GM12878 (cell line): ENCODE data around the gene DUOX2. TPM values are rescaled to one million over a fixed set of nuclear protein-coding genes. Genes with fewer than 3 reads are reported as not detected.

Experiments
- ATAC-seq: fragments of 200-7000 bp; cut with Tn5 transposase; 3 replicates; pipeline ENCODE4 v1.9.1; 2020; ENCODE audit warnings: mild to moderate bottlenecking, moderate library complexity
- BruUV-seq: library from RNA; stranded (reverse); fragments of 400-500 nt; replicated peaks from 2 replicates; lab custom pipeline; 2021; lab: Mats Ljungman, UMichigan
- CTCF ChIA-PET: fragments of 300-600 bp; sonication (Branson Sonifier 250); formaldehyde crosslinking; extraction: SDS; loops from one replicate; lab custom pipeline; 2021; ENCODE audit warnings: inconsistent platforms; lab: Yijun Ruan, JAX
- POLR2A ChIA-PET: fragments of 350-600 bp; formaldehyde crosslinking; extraction: SDS; loops from one replicate; lab custom pipeline; 2021; ENCODE audit warnings: inconsistent platforms; lab: Charles Lee
- RAD21 ChIA-PET: fragments of 300-600 bp; sonication (Branson Sonifier 250); formaldehyde crosslinking; loops from one replicate; lab custom pipeline; 2023; ENCODE audit warnings: antibody characterized with exemption; ENCODE audit not compliant: unreplicated experiment; lab: Charles Lee
- SMC1A ChIA-PET: fragments of 300-600 bp; sonication (Branson Sonifier 250); formaldehyde crosslinking; loops from one replicate; lab custom pipeline; 2023; ENCODE audit not compliant: unreplicated experiment, uncharacterized antibody; lab: Charles Lee
- DNase-seq: peaks from one replicate; pipeline ENCODE4 v3.0.0-alpha.2; 2011; ENCODE audit warnings: low read depth, low spot score
- FAIRE-seq: peaks from 3 replicates; lab custom pipeline; 2011; peaks lifted over from hg19 to GRCh38; lab: Jason Lieb, UNC
- H2AFZ ChIP-seq: 2 replicates; pipeline ENCODE4 v1.6.0; 2011; ENCODE audit warnings: low read depth, low read length, control low read depth; ENCODE audit not compliant: control insufficient read depth
- H3K27ac ChIP-seq: 2 replicates; pipeline ENCODE4 v1.5.1; 2011; ENCODE audit warnings: control low read depth; ENCODE audit not compliant: control insufficient read depth, insufficient read depth
- H3K27me3 ChIP-seq, 2 experiments: replicated peaks in 1 of 2; 2 replicates each; pipeline versions ENCODE4 v1.6.0 to v1.6.1; 2011; ENCODE audit warnings: low read length in 1 of 2; ENCODE audit not compliant: control insufficient read depth in 2 of 2, insufficient read depth in 2 of 2
- H3K36me3 ChIP-seq, 2 experiments: 2 replicates each; pipeline ENCODE4 v1.5.1; 2011; ENCODE audit warnings: low read length in 1 of 2; ENCODE audit not compliant: control insufficient read depth in 2 of 2, insufficient read depth in 2 of 2
- H3K4me1 ChIP-seq: 2 replicates; pipeline ENCODE4 v1.6.1; 2011; ENCODE audit warnings: mild to moderate bottlenecking, low read length, moderate library complexity, mixed read lengths; ENCODE audit not compliant: control insufficient read depth, insufficient read depth
- H3K4me2 ChIP-seq: 2 replicates; pipeline ENCODE4 v1.6.0; 2011; ENCODE audit warnings: control low read depth; ENCODE audit not compliant: control insufficient read depth, insufficient read depth
- H3K4me3 ChIP-seq: fragments of 200-600 bp; sonication (generic); 2 replicates; pipeline ENCODE4 v1.5.1; 2016
- H3K79me2 ChIP-seq: 2 replicates; pipeline ENCODE4 v1.6.0; 2011; ENCODE audit warnings: low read length; ENCODE audit not compliant: control insufficient read depth, insufficient read depth
- H3K9ac ChIP-seq: 2 replicates; pipeline ENCODE4 v1.8.0; 2011; ENCODE audit warnings: low read length, control low read depth, mixed read lengths; ENCODE audit not compliant: control insufficient read depth, insufficient read depth
- H3K9me3 ChIP-seq: replicated peaks from 3 replicates; pipeline ENCODE4 v1.5.1; 2011; ENCODE audit warnings: mild to moderate bottlenecking, low read length; ENCODE audit not compliant: control insufficient read depth, insufficient read depth
- H4K20me1 ChIP-seq: 2 replicates; pipeline ENCODE4 v1.6.0; 2011; ENCODE audit not compliant: control insufficient read depth, insufficient read depth
- CHD2 ChIP-seq: IDR thresholded peaks from 2 replicates; pipeline ENCODE4 v1.6.1; 2011; ENCODE audit warnings: low read depth, low read length, improper control_type of control experiment, borderline replicate concordance
- CREM ChIP-seq: IDR thresholded peaks from 2 replicates; pipeline ENCODE4 v1.6.1; 2014; ENCODE audit warnings: antibody characterized with exemption, low read depth
- ESRRA ChIP-seq: IDR thresholded peaks from 2 replicates; pipeline ENCODE4 v1.6.1; 2012; ENCODE audit warnings: mild to moderate bottlenecking, low read length, improper control_type of control experiment
- HDAC6 ChIP-seq: fragments of 200-600 bp; sonication (generic); IDR thresholded peaks from one replicate; pipeline ENCODE4 v1.8.0; 2017; ENCODE audit warnings: antibody characterized with exemption; ENCODE audit not compliant: unreplicated experiment
- JUNB ChIP-seq: IDR thresholded peaks from 2 replicates; pipeline ENCODE4 v1.6.1; 2016; ENCODE audit warnings: antibody characterized with exemption, mild to moderate bottlenecking
- JUND ChIP-seq: IDR thresholded peaks from 2 replicates; pipeline ENCODE4 v1.6.1; 2012; ENCODE audit warnings: low read depth, mild to moderate bottlenecking, low read length, improper control_type of control experiment, moderate library complexity
- MYC ChIP-seq: IDR thresholded peaks from 2 replicates; pipeline ENCODE4 v1.6.1; 2011; ENCODE audit warnings: mild to moderate bottlenecking, low read length, moderate library complexity, inconsistent platforms; ENCODE audit not compliant: insufficient read depth, insufficient replicate concordance, insufficient read length, severe bottlenecking
- NR2C1 ChIP-seq: fragments of 450-650 bp; IDR thresholded peaks from 2 replicates; pipeline ENCODE4 v1.6.1; 2017; ENCODE audit warnings: antibody characterized with exemption, mild to moderate bottlenecking, moderate library complexity
- RBBP5 ChIP-seq: fragments of 200-600 bp; sonication (generic); conservative IDR thresholded peaks from 2 replicates; pipeline ENCODE4 v1.6.1; 2016
- SMAD5 ChIP-seq: IDR thresholded peaks from 2 replicates; pipeline ENCODE4 v1.6.1; 2016; ENCODE audit warnings: antibody characterized with exemption, low read depth
- STAT3 ChIP-seq: IDR thresholded peaks from 2 replicates; pipeline ENCODE4 v1.6.1; 2011; ENCODE audit warnings: low read depth, low read length, improper control_type of control experiment
- TCF12 ChIP-seq: IDR thresholded peaks from 2 replicates; pipeline ENCODE4 v1.6.1; 2011; ENCODE audit warnings: low read depth, mild to moderate bottlenecking, low read length
- in situ Hi-C: fragments of 300-500 bp; cut with MboI; formaldehyde crosslinking; loops from 9 replicates; pipeline ENCODE4 v1.14.3; 2018; ENCODE audit warnings: mixed read lengths
- intact Hi-C: fragments of 100-400 bp; cut with micrococcal nuclease; formaldehyde crosslinking; loops from one replicate; pipeline ENCODE4 v1.14.2; 2022; ENCODE audit not compliant: unreplicated experiment
- polyA plus RNA-seq, 11 experiments: library from polyadenylated mRNA; depleted of rRNA in 4 of 11; unstranded in 6 of 11; stranded (reverse) in 5 of 11; fragments of >200 nt; fragmentation: Nextera tagmentation in 4 of 11; fragmentation: Illumina TruSeq in 1 of 11; extraction: Ambion mirVana in 4 of 11; extraction: Trizol in 1 of 11; gene quantifications; 1 replicate in 1 of 11; 2 replicates in 10 of 11; pipeline versions ENCODE4 v1.2.1 to v1.2.3, GENCODE V29; 2011 to 2016; ENCODE audit warnings: inconsistent platforms in 2 of 11, missing spikeins in 2 of 11, low read depth in 1 of 11
- total RNA-seq, 4 experiments: library from RNA; depleted of rRNA in 3 of 4; stranded (reverse); fragments of >200 nt in 3 of 4; fragmentation: Illumina TruSeq in 1 of 4; extraction: Trizol in 1 of 4; gene quantifications; 2 replicates each; pipeline versions ENCODE4 v1.2.1 to v1.2.3, GENCODE V29; 2013 to 2021
- TF ChIP-seq, protein P1 (sequence below): fragments of 450-650 bp; IDR thresholded peaks from 2 replicates; pipeline ENCODE4 v1.6.1; 2018; ENCODE audit warnings: borderline replicate concordance, mild to moderate bottlenecking; ENCODE audit not compliant: partially characterized antibody
- TF ChIP-seq, protein P2 (sequence below): fragments of 450-650 bp; IDR thresholded peaks from 2 replicates; pipeline ENCODE4 v1.6.1; 2017; ENCODE audit warnings: mild to moderate bottlenecking, moderate library complexity

DUOX2 gene
- total and polyA plus RNA-seq, 10 of the 15 experiments (the other 5 are each of a cell fraction or from before 2014, with no cell fraction given), result 0.05 TPM; not detected in 9

DNA sequence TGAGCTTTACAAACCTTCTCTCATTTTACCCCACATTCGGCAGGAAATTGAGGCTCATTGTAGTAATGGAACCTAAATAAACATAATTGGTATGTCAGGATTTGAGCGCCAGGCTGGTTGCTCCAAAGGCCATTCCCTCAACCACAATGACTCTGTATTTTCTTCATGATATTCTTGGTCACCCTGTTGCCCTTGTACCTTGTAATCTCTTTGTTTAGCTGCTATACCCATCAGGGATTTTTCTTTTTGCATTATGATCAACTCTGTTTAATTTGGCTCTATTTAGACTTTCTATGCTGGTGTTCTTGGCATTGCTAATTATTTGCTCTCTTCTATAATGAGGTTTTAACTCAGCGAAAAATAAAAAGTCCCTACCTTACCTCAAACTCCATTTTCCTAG lies 29.8 kb downstream of the DUOX2 start (continued):
- TF ChIP-seq MYC (no peak), SMAD5 (no peak)
- TF ChIP-seq, protein P1, sequence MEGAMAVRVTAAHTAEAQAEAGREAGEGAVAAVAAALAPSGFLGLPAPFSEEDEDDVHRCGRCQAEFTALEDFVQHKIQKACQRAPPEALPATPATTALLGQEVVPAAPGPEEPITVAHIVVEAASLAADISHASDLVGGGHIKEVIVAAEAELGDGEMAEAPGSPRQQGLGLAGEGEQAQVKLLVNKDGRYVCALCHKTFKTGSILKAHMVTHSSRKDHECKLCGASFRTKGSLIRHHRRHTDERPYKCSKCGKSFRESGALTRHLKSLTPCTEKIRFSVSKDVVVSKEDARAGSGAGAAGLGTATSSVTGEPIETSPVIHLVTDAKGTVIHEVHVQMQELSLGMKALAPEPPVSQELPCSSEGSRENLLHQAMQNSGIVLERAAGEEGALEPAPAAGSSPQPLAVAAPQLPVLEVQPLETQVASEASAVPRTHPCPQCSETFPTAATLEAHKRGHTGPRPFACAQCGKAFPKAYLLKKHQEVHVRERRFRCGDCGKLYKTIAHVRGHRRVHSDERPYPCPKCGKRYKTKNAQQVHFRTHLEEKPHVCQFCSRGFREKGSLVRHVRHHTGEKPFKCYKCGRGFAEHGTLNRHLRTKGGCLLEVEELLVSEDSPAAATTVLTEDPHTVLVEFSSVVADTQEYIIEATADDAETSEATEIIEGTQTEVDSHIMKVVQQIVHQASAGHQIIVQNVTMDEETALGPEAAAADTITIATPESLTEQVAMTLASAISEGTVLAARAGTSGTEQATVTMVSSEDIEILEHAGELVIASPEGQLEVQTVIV, result no peak

DNA sequence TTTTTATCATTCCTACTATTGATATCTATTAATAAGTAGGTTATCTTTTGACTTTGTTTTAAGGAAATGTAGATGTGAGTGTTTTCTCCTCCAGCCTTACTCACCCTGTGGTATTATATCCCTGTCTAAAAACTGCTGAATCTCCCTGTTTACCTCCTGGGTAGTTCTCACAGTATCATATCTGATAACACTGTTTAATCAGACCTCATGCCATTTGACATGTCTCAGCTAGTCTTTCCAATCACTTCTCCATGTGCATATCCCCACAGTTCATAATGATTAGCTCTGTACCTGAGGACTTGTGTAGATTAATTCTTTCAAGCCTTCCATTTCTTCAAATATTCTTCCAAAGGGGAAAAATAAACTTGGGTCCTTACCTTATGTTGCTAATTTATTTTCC lies 30.7 kb downstream of the DUOX2 start:
- SMC1A ChIA-PET, result no interaction called here
- DNase-seq (no peak), FAIRE-seq (no peak), ATAC-seq (no peak)
- no TSS peak for BruUV-seq
- Histone ChIP-seq H4K20me1 (no peaks in the 10 kb centered on the region), H3K27ac (no peak overlapping the region), H3K9me3 (no peaks in the 10 kb centered on the region), H3K4me2 (no peak overlapping the region), H3K36me3 (no peaks in the 10 kb centered on the region), H3K79me2 (no peaks in the 10 kb centered on the region), H3K4me1 (no peaks in the 10 kb centered on the region), H3K9ac (no peak overlapping the region), H3K4me3 (no peak overlapping the region), H2AFZ (no peak overlapping the region), H3K27me3 (no peaks in the 10 kb centered on the region)
- in situ Hi-C loops, result no loop called here
- CTCF ChIA-PET, result interaction anchor here (1.3 kb wide), 1 partner anchor 35 kb away, joined by 4 read pairs; no protein-coding TSS in a partner anchor
- RAD21 ChIA-PET, result no interaction called here
- intact Hi-C loops, result no loop called here
- POLR2A ChIA-PET, result no interaction called here
- TF ChIP-seq CHD2, result no peak
- TF ChIP-seq ESRRA, result no peak
- TF ChIP-seq RBBP5, result no peak
- TF ChIP-seq HDAC6, result no peak
- TF ChIP-seq, protein P2, sequence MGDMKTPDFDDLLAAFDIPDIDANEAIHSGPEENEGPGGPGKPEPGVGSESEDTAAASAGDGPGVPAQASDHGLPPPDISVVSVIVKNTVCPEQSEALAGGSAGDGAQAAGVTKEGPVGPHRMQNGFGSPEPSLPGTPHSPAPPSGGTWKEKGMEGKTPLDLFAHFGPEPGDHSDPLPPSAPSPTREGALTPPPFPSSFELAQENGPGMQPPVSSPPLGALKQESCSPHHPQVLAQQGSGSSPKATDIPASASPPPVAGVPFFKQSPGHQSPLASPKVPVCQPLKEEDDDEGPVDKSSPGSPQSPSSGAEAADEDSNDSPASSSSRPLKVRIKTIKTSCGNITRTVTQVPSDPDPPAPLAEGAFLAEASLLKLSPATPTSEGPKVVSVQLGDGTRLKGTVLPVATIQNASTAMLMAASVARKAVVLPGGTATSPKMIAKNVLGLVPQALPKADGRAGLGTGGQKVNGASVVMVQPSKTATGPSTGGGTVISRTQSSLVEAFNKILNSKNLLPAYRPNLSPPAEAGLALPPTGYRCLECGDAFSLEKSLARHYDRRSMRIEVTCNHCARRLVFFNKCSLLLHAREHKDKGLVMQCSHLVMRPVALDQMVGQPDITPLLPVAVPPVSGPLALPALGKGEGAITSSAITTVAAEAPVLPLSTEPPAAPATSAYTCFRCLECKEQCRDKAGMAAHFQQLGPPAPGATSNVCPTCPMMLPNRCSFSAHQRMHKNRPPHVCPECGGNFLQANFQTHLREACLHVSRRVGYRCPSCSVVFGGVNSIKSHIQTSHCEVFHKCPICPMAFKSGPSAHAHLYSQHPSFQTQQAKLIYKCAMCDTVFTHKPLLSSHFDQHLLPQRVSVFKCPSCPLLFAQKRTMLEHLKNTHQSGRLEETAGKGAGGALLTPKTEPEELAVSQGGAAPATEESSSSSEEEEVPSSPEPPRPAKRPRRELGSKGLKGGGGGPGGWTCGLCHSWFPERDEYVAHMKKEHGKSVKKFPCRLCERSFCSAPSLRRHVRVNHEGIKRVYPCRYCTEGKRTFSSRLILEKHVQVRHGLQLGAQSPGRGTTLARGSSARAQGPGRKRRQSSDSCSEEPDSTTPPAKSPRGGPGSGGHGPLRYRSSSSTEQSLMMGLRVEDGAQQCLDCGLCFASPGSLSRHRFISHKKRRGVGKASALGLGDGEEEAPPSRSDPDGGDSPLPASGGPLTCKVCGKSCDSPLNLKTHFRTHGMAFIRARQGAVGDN, result no peak
- TF ChIP-seq TCF12, result no peak
- TF ChIP-seq NR2C1, result no peak
- TF ChIP-seq CREM, result no peak
- no peak for TF ChIP-seq JUNB
- TF ChIP-seq JUND, result no peak
- no peak for TF ChIP-seq STAT3
